ENCODE data around the gene CIDEA.

Gene CIDEA

DNA sequence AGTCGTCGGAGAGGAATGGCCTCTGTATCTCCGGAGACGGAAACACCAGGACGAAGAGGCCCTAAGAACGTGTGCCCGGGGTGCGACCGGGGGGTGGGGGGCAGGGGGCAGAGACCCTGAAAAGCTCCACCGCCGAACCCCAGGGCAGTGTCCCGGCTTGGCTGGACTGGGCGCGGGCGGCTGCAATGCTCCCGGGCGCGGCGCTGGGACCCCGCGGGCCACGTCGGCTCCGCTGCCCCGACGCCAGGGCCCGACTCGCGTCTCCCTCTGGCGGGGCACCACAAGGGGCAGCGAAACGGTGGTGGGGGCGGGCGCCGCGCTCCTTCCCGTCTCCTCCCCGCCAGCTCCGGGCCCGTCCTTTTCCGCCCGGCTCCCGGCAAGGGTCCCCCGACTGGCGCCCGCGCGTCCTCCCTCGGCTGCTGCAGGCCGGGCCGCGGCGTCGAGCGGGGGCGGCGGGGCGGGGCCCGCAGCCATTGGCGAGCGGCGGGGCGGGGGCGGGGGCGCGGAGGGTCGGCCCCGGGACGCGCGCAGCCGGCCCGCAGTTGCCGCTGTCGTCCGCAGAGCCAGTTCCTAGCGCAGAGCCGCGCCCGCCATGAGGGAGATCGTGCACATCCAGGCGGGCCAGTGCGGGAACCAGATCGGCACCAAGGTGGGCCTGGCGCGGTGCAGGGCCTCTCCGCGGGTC lies 53.7 kb downstream of the CIDEA start, which contains the start of gene TUBB6:
TSS of gene TUBB6 (plus strand) at position 541 of the 685 bp plus-strand sequence. CDS start at position 593, 52 bp downstream.
- DNase-seq (ENCODE audit: insufficient read length), result peak; percentile 80
- TF ChIP-seq POLR2A (IDR thresholded peaks at IDR 0.05; ENCODE audit: low read depth, low read length) (peak; percentile 78; the same call in 1 of the 2 replicates), POLR2AphosphoS5 (IDR thresholded peaks at IDR 0.05; ENCODE audit: low read depth, low read length) (0 out of 2 replicates have a peak, but pooled peaks have one; percentile 54), TAF1 (IDR thresholded peaks at IDR 0.05; ENCODE audit: borderline replicate concordance, low read depth, low read length) (peak; percentile 81)
- no peak for FAIRE-seq

DNA sequence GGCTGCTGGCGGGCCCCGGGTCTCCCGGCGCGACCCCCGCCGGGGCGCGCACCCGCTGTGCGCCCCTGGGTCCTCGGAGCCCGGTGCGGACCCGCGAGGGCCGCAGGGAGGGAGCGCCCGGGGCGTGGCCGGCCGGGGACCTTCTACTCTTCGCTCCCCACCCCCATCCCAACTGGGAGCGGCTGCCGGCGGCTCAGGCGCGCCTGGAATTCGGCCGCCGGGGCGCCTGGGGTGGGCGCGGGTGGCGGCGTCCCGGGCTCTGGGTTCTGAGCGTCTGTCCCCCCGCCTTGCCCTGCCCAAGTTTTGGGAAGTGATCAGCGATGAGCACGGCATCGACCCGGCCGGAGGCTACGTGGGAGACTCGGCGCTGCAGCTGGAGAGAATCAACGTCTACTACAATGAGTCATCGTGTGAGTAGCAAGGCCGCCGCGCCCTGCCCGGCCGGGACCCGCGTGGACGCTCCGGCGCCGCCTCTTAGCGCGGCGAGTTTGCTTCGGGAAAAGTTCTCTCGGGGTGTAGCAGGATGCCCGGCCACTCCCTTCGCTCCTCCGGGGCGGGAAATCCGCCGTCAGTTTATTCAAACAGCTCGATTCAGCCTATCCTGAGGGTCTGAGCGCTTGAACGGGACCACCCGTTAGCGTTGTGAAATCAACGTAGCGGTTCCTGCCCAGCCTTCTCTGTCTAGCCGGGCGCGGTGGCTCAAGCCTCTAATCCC lies 54.4 kb downstream of the CIDEA start:
- DNase-seq (ENCODE audit: insufficient read length) (peak; percentile 60), FAIRE-seq (peak; percentile 67)
- no peak; the same call in 1 of the 2 replicates for TF ChIP-seq TAF1 (IDR thresholded peaks at IDR 0.05; ENCODE audit: borderline replicate concordance, low read depth, low read length)

DNA sequence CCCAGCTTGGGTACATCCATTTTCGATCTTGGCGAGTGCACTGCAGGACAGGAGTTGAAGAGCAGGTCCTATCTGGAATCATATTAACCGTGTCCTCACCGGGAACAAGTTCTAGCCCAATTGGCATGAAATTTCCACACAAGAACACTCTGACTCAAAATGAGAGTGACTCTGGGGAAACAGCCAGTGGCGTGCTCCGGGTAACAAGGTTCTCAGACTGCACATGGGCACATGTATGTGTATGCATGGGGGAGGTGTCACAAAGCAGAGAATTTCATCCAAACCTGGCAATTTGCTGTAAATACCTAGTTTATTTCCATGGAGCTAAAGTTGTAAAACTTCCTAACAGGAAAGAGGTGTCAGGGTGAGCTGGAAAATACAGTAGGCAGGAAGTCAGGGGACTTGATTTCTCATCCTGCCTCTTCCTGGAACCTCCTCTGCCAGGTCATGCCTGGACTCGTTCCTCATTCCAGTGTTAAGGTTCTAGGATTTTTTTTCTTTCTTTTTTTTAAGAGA lies 55.6 kb downstream of the CIDEA start:
- peak; percentile 36 for FAIRE-seq
- DNase-seq (ENCODE audit: insufficient read length), result no peak
- TF ChIP-seq POLR2AphosphoS5 (IDR thresholded peaks at IDR 0.05; ENCODE audit: low read depth, low read length) (no peak), POLR2A (IDR thresholded peaks at IDR 0.05; ENCODE audit: low read depth, low read length) (no peak), TAF1 (IDR thresholded peaks at IDR 0.05; ENCODE audit: borderline replicate concordance, low read depth, low read length) (no peak)

DNA sequence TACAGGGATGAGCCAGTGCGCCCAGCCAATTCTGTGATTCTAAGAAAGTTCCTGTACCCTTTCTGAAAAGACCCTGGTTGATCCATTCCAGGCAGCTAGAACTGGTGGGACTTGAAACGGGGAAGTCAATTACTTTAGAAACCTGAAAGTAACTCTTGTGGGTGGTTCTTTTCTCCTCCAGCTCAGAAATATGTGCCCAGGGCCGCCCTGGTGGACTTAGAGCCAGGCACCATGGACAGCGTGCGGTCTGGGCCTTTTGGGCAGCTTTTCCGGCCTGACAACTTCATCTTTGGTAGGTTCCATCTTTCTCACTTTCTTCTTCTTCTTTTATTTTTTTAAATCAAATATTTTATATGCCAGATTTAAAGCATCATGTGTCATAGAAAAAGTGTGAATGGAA lies 56.6 kb downstream of the CIDEA start:
- FAIRE-seq (no peak), DNase-seq (ENCODE audit: insufficient read length) (no peak)
- TF ChIP-seq POLR2A (IDR thresholded peaks at IDR 0.05; ENCODE audit: low read depth, low read length) (no peak), TAF1 (IDR thresholded peaks at IDR 0.05; ENCODE audit: borderline replicate concordance, low read depth, low read length) (no peak), POLR2AphosphoS5 (IDR thresholded peaks at IDR 0.05; ENCODE audit: low read depth, low read length) (no peak)

DNA sequence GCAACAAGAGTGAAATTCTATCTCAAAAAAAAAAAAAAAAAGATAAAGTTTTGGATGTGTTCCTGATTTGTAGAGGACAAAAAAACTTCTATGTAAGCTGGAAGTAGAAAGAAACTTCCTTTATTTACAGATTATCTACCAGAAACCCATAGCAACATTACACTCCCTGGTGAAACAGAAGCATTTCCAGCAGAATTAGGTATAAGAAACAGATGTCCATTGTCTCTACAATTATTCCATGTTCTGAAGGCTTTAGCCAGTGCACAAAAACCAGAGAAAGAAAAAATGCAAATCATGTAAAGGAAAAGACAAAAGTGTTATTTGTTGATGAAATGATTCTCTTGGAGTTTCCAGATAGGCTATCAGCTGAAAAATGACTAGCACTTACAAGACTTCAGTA lies 58.8 kb downstream of the CIDEA start:
- FAIRE-seq (no peak), DNase-seq (ENCODE audit: insufficient read length) (no peak)

DNA sequence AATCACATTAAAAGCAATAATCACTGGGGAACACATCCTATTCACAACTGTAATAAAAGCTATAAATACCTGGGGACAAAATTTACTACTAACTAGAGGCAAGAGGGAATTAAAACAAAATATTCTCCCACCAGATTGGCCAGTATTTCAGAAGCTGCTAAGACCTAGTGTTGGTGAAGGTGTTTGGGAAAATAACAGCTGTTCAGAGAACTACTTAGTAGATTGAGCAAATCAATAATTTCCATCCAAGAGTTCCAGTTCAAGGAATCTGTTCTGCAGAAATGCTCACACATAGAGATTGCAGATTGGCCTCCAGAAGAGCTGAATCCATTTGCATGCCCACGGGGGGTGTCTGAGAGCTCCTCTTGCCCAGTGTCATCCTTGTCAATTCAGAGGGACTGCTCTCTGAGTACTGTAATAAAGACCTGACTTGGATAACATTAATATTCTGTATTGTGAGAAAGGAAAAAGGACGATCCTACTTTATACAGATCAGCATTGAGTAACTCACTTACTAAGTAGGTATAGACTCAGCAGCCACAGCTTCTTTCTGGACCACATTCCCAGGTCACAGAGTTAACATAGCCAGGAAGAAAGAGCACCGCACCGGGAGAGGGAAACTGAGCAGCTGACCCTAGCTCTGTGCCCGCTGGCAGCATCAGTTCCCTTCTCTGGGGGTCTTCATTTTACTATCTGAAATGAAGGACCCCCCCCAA lies 59.5 kb downstream of the CIDEA start:
- TF ChIP-seq POLR2A (IDR thresholded peaks at IDR 0.05; ENCODE audit: low read depth, low read length) (no peak), POLR2AphosphoS5 (IDR thresholded peaks at IDR 0.05; ENCODE audit: low read depth, low read length) (no peak), TAF1 (IDR thresholded peaks at IDR 0.05; ENCODE audit: borderline replicate concordance, low read depth, low read length) (no peak)
- FAIRE-seq, result no peak
- DNase-seq (ENCODE audit: insufficient read length), result no peak

More for the DNA sequence above, 58.8 kb downstream of the CIDEA start:
- no peak for TF ChIP-seq POLR2A (IDR thresholded peaks at IDR 0.05; ENCODE audit: low read depth, low read length)
- no peak for TF ChIP-seq POLR2AphosphoS5 (IDR thresholded peaks at IDR 0.05; ENCODE audit: low read depth, low read length)
- TF ChIP-seq TAF1 (IDR thresholded peaks at IDR 0.05; ENCODE audit: borderline replicate concordance, low read depth, low read length), result no peak

DNA sequence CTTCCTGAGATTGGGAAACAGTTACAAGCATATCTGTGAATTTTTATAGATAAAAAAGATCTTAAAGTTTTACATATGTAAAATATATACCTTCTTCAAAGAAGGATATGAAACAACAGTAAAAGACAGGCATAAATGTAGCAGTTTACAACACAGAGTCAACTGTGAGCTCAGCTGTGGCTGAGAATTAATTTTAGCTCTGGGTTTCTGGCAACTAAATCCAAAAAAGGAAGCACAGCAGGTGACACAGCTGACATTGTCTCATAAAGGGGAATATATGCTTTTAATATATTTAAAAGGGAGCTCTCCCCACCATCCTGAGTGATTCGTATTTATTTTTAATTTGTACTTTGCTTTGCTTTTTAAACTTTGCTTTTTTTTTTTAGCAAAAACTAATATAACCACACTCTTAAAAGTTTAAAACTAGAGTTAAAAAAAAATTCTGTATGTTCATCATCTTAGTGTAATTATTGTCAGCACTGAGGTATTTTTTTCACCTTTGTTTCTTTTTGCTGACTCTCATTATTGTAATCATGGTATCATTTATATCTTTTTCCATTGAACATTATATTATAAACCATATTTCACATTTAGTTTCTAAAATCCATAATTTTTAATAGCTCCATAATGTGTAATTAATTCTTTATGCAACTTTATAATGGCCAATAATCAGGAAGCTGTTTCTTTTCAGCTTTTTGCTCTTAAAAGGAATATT lies 60.6 kb downstream of the CIDEA start:
- FAIRE-seq (no peak), DNase-seq (ENCODE audit: insufficient read length) (no peak)
- TF ChIP-seq POLR2A (IDR thresholded peaks at IDR 0.05; ENCODE audit: low read depth, low read length), result no peak
- TF ChIP-seq TAF1 (IDR thresholded peaks at IDR 0.05; ENCODE audit: borderline replicate concordance, low read depth, low read length), result no peak
- no peak for TF ChIP-seq POLR2AphosphoS5 (IDR thresholded peaks at IDR 0.05; ENCODE audit: low read depth, low read length)

DNA sequence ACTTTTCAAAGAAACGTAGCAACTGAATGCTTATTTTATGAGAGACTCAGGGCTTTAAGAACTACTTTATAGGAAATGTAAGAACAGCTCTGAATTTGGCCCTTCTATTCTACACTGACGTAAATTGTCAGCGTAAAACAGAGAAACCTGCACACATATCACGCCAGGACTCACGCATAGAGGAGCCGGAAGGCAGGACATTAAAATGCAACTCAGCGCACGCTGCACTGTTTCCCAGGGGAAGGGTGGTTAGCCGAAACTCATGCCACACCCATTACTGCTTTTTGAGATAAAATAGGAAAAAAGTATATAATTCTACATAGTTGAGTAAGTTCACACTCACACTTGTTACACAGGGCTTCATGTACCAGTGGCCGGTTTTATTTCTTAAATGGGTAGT lies 61.3 kb downstream of the CIDEA start:
- no peak for FAIRE-seq
- no peak for TF ChIP-seq POLR2A (IDR thresholded peaks at IDR 0.05; ENCODE audit: low read depth, low read length)
- TF ChIP-seq TAF1 (IDR thresholded peaks at IDR 0.05; ENCODE audit: borderline replicate concordance, low read depth, low read length), result no peak
- no peak for TF ChIP-seq POLR2AphosphoS5 (IDR thresholded peaks at IDR 0.05; ENCODE audit: low read depth, low read length)

DNA sequence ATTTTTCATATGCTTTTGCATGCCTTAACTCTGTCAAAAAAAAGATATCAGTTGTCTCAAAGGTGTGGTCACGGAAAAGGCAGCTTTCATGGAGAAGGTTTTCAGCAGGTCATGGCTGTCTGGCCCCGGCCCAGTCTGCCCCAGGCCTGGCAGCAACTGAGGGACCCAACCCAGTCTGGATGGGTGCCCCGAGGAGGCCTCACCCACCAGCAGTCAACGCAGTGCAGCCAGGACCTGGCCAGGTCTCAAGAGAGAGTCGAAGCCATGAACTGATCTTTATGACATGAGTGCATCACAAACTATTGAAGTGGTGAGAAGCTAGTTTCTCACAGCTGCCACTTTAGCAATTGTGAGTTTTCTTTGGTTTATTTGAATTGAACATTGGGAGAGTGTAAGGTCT lies 61.8 kb downstream of the CIDEA start:
- FAIRE-seq (peak; percentile 68), DNase-seq (ENCODE audit: insufficient read length) (no peak)
- TF ChIP-seq POLR2A (IDR thresholded peaks at IDR 0.05; ENCODE audit: low read depth, low read length) (no peak), TAF1 (IDR thresholded peaks at IDR 0.05; ENCODE audit: borderline replicate concordance, low read depth, low read length) (no peak), POLR2AphosphoS5 (IDR thresholded peaks at IDR 0.05; ENCODE audit: low read depth, low read length) (no peak)

More for the DNA sequence above, 61.3 kb downstream of the CIDEA start:
- no peak for DNase-seq (ENCODE audit: insufficient read length)

DNA sequence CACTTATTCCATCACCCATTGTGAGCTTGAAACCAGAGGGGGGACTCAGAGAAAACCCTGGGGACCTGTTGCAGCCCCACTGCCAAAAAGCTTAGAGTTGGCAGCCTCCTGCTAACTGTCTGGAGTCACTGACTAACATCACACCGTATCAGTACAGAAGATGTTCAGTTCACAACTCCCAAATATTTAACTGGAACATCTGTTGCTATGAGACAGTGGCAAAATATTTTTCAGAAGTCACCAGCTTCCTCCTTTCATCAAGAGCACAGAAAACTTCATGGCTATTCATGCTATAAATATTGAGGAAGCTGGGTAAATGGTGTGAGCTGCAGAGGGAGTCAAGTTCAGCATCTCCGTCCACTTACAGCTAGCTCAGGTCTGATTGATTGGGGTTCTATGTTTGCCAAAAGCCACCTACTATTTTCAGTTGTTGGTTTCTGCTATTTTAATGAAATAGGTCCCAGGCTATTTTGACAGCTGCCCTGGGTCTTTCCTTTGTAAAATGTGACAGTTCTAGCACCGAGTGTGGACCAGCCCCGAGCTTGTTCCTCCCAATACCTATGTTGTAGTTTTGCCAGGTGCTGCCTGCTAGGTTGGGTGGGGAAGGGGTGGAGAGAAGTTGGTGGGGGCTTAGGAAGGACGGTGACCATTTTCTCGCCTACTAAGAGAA lies 63.6 kb downstream of the CIDEA start:
- FAIRE-seq, result no peak
- no peak for DNase-seq (ENCODE audit: insufficient read length)

More for the DNA sequence above, 63.6 kb downstream of the CIDEA start:
- TF ChIP-seq TAF1 (IDR thresholded peaks at IDR 0.05; ENCODE audit: borderline replicate concordance, low read depth, low read length) (no peak), POLR2AphosphoS5 (IDR thresholded peaks at IDR 0.05; ENCODE audit: low read depth, low read length) (no peak), POLR2A (IDR thresholded peaks at IDR 0.05; ENCODE audit: low read depth, low read length) (no peak)

Measured in GM12892 (cell line).